Stimulated activated CD8-positive, alpha-beta memory T cell treated with anti-CD3 and anti-CD28 coated beads, Interleukin-2, amount 100 ng/mL, for 1 hour (primary cell): ENCODE data around the gene ARHGAP8.
A peak's percentile ranks its signal among the peaks of the same experiment; 100 is the strongest.

Source experiments
- DNase-seq, 2 donors: peaks; one replicate each; pipeline ENCODE4 v3.0.0-alpha.2; 2020; ENCODE audit warnings: low read depth in 2 of 2

ARHGAP8 gene

GRCh38 chr22:44726439-44726838, 25.9 kb upstream of the ARHGAP8 start:
- DNase-seq: no peak

DNA sequence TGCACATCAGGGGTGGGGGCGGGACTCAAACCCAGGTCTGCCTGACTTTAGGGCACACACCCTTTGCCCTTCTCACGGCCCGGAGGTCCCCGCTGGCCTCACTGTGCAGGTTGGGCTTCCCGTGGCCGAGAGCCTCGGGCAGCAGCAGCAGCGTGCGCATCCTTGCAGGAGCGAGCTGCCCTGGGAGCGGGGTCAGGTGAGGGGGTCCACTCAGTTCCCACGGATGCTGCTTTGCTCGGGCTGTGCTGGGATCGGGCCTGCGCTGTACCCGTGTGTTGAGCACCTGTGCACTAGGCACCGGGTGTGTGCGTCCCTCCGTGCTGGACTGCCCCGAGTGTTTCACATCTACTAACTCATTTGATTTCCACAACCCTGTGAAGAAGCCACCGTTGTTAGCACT, 25.2 kb upstream of the ARHGAP8 start:
- DNase-seq: no peak

DNA sequence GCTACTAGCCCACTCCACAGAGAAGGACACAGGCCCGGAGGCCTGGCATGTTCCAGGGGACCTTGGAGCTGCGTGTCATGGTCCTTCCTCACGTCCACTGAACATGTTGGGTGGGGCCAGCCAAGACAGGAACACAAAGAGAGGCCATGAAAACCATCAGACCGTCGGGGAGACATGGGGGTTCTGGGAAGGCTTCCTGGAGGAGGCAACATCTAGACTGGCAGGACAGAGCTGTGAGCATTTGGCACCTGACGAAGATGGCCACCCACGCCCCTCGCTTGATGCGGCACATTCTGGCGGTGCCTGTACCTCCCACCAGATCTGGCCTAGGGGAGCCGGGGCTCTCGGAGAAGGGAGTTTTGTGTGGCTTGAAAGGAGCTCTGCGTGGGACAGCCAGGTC, 24.7 kb upstream of the ARHGAP8 start:
- no peak for DNase-seq

DNA sequence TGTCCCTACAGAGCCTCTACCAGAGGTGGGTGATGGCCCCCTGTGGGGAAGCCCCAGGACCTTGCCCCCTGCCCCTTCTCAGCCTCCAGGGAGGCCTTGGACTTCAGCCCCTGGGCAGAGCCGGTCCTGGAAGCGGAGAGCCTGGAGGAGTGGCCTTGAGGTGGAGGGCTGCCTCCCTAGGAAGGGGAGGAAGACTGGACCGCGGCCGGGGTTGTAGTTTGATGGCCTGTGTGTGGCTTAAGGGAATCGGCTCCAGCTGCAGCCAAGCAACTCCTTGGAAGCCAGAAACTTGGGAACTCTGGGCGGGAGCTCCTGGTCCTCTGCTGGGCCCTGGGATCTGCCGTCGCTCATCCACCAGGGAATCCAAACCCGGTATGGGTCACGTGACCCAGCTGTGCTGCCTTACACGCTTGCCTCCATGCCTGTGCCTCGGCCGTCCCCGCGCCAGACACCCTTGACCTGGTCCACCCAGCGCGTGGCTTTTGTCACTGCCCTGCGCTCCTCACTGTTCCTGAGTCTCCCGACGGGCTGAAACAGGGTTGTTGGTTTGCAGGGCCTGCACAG, 23.5 kb upstream of the ARHGAP8 start:
- no peak for DNase-seq

GRCh38 chr22:44729391-44730021, 22.9 kb upstream of the ARHGAP8 start:
- DNase-seq: no peak

DNA sequence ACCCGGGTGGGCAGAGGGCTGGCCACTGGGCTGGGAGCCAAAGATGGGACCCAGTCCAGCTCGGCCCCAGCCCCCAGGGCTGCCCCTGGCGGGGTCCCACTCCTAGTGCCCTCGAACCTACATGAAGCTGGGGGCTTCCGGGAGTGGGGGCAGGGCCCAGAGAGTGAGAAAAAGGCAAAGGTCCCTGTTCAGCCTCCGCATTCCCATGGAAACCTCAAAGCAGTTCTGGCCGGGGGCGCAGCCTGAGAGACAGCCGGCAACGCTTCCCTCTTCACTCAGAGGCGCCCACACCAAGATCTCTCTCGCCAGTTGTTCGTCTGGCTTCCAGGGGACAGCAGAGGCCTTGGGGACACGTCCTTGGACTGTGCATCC, 22.4 kb upstream of the ARHGAP8 start:
- DNase-seq: no peak

DNA sequence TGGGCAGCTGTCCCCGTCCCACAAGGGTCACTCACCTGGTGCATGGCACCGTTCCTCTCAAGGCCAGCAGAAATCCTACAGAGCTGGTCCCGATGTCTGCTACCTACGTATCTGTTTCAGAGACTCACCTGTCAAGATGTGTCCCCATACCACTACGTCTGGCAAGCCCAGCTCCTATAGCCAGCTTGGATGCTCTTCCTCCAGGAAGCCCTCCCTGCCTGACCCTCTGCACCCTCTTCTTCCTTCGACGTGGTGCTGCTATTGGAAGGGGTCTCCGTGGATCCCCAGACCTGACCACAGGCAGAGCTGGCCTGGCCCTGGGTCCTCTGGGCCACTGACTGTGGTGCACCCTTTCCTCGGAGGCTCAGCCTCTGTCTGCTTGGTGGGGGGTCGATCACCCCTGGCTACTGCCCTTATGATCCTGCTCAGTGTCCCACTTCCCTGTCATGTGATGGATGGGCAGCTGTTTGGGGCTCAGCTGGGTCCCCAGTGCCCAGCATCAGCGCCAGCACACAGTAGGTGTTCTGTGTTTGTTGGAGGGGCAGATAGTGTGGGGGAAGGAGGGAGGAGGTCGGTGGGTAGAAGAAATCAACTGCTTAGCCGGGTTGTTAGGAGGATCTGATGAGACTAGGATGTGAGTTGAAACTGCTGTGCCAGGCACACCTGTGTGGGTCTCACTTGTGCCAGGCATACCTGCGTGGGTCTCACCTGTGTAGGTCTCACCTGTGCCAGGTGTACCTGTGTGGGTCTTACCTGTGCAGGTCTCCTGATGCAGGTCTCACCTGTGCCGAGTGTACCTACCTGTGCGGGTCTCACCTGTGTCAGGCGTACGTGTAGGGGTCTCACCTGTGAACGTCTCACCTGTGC, 21.7 kb upstream of the ARHGAP8 start:
- DNase-seq: no peak

DNA sequence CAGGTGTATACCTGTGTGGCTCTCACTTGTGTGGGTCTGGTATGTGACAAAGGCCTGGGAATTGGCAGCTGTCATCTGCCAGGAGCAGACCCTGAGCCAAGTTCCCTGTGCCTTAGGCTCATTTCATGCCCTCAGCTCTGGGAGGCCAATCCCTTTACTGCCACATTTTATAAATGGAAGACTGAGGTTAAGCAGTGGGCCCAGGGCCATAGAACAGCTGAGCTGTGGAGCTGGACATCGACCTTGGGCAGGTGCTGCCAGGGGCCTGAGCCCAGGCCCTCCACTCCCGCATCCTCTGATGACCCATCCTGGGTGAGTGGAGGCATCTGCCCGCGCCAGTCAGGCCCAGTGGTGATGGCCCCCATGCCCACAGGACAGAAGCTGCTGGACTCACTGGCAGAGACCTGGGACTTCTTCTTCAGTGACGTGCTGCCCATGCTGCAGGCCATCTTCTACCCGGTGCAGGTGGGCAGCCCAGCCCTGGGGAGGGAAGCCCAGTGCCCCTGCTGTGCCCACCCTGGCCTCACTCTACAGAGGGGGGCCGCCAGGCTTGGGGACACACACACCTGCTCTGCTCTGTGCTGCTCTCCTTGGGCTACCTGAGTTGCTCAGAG, 20.9 kb upstream of the ARHGAP8 start:
- no peak for DNase-seq

DNA sequence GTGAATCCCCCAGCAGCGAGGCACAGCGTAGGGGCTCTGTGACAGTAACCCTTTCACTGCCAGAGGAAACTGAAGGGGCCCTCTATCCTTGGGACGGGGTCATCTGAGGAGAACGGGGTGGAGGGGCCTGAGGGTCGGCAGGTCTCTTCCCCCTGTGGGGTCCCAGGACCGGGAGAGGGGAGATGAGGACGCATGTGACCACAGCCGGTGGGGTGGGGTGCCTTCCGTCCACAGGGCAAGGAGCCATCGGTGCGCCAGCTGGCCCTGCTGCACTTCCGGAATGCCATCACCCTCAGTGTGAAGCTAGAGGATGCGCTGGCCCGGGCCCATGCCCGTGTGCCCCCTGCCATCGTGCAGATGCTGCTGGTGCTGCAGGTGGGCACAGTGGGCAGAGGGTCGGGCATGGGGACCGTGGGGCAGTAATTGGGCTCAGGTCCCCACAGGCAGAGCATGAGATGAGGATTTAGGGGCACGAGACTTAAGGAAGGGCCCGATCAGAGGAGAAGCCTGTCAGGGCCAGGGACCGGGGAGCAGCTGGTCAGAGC, 20.3 kb upstream of the ARHGAP8 start:
- no peak for DNase-seq

- no peak for DNase-seq
Observed at GRCh38 chr22:44732661-44733060, 19.7 kb upstream of the ARHGAP8 start.

- DNase-seq: no peak
Observed at GRCh38 chr22:44733426-44734106, 18.8 kb upstream of the ARHGAP8 start.

GRCh38 chr22:44734278-44734677, 18.1 kb upstream of the ARHGAP8 start:
- no peak for DNase-seq

- no peak for DNase-seq
Observed at GRCh38 chr22:44734801-44735517, 17.4 kb upstream of the ARHGAP8 start.

DNA sequence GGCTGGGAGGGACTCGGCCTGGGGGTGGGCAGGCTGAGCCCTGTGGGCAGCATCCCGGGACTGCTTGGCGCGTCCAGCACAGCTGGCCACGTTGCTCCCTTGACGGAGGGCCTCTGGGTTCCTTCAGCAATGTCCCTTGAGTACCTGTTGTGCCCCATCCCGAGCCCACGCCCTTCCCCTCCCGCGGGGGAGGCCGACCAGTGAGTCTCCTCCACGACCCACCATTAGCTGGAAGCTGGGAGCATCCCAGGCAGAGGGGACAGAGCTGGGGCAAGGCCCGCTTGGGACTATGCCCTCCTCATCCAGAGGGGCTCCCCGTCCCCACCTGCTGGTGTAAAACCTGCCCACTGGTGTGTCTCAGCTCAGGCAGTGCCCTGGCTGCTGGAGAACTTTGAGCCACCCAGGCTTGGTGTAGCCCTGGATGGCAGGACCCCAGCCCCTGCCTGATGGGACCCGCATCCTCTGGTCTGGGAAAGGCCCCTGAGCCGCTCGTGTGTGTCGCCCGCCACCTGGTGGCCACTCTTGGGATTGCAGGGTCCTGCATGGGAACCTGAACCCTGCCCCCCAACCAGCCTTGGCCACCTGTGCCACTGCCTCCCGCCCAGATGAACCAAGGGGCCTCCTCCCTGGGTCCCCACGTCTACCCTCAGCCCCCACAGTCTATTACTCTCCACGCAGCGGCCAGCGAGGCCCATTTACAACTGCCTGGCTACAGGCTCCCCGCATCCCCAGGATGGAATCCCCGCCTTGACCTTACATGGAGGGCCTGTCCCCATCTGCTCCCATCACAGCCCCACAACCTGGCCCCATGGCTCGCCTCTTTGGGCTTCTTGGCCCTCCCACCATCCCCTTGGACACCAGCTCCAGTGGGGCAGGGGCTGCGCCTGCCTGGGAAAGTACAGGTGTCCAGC, 16.6 kb upstream of the ARHGAP8 start:
- peak; percentile 72 to 77 for DNase-seq

GRCh38 chr22:44736581-44737405, 15.6 kb upstream of the ARHGAP8 start:
- DNase-seq: no peak

- DNase-seq: no peak
Observed at GRCh38 chr22:44737406-44738346, 14.7 kb upstream of the ARHGAP8 start.

DNA sequence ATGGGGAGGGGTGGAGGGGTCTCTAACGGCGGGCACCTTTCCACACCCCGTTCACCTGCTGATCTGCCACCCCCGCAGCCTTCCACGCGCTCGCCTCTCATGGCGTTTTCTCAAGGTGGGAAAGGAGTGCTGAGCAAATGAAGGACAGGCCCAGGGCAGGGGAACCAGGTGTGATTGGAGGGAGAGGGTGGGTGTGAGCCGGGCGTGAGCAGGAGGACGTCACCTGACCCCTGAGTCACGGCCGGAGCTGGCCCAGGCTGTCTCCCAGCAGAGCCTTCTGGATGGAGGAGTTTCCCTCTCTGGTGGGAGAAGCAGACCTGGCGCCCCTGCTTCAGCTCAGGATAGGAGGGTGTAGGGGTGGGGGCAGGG, 14.0 kb upstream of the ARHGAP8 start:
- no peak for DNase-seq

DNA sequence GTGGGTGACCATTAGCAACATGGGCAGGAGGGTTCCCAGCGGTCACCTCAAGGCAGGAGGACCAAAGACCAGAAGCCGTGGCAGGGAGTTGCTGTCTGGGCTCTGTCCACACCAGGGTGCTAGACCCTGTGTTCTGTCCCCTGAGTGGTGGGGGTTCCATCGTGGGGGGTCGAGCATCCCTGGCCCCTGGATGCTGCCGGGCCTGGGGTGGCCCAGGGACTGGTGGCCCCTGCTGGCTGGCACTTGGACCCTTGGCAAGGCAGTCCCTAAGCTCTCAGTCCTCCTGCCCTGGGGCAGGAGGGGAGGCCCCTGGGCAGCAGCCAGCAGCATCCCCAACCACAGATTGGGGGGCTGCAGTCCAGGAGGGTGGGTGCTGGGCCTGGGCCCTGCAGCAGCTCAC, 13.4 kb upstream of the ARHGAP8 start:
- DNase-seq: no peak
